22Rv1 (cell line): ENCODE measurements around the gene SHMT2.

Source experiments
- H3K27ac ChIP-seq: fragments of 450-650 bp; 2 replicates; pipeline ENCODE4 v1.5.1; 2017
- ZFX ChIP-seq: fragments of 450-650 bp; IDR thresholded peaks from 2 replicates; pipeline ENCODE4 v1.6.1; 2017; ENCODE audit warnings: antibody characterized with exemption, borderline replicate concordance
- TF ChIP-seq, protein P1 (sequence below): fragments of 450-650 bp; IDR thresholded peaks from 2 replicates; pipeline ENCODE4 v1.5.1; 2017; ENCODE audit warnings: mild to moderate bottlenecking

The SHMT2 gene

DNA sequence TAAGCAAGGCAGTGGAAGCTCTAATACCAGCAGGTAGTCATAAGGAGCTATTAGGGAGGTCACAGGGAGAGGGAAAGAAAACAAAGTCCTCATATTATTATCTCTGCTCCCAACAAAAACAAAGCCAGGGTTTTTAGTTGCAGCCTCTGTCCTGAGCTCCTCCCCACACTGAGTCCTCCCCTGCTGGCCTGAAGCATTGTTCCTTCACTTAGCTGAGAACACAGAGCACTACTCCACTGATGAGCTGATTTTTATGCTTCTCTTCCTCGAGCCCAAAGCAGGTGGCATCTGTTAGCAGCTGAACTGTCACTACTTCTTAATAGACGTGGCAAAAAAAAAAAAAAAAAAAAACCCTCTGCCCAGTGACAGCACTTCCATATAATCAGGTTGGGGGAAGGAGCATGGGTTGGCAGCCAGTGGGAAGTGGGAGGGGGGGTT is 31.9 kb downstream of the SHMT2 start:
- no peak for TF ChIP-seq ZFX
- TF ChIP-seq, protein P1, sequence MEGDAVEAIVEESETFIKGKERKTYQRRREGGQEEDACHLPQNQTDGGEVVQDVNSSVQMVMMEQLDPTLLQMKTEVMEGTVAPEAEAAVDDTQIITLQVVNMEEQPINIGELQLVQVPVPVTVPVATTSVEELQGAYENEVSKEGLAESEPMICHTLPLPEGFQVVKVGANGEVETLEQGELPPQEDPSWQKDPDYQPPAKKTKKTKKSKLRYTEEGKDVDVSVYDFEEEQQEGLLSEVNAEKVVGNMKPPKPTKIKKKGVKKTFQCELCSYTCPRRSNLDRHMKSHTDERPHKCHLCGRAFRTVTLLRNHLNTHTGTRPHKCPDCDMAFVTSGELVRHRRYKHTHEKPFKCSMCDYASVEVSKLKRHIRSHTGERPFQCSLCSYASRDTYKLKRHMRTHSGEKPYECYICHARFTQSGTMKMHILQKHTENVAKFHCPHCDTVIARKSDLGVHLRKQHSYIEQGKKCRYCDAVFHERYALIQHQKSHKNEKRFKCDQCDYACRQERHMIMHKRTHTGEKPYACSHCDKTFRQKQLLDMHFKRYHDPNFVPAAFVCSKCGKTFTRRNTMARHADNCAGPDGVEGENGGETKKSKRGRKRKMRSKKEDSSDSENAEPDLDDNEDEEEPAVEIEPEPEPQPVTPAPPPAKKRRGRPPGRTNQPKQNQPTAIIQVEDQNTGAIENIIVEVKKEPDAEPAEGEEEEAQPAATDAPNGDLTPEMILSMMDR: no peak
- no peak overlapping the region for H3K27ac ChIP-seq

DNA sequence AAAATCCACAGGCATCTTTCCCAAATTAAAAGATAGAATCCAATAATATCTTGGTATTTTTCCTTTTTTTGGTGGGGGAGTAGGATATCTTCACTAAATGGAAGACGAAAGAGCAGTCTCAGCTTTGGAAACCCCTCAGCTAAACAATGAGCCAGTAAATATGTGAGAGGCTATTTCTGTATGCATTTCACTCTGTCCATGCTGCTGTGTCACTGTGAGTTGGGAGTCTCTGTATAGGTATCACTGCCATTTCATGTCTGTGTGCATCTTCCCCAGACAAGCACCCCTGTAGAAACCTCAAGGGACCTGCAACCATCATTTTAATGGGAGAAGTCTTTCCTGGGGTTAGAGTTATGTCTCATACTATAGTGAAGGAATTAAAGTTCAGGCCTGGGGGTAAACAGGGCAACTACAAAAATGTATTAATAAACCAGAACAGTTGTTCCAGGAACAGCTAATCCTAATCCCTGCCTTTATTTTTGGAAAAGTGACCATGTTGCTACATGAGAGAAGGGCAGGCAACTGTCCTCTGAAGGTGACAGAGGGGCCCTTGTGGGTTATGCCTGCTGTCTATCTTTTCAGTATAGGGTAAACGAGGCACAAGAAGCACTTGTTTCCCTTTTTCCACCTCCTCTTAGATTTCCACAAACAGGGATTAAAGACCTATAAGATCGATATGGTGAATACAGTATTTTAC is 32.8 kb downstream of the SHMT2 start:
- H3K27ac ChIP-seq: no peak overlapping the region
- TF ChIP-seq ZFX: no peak
- TF ChIP-seq, protein P1: no peak

DNA sequence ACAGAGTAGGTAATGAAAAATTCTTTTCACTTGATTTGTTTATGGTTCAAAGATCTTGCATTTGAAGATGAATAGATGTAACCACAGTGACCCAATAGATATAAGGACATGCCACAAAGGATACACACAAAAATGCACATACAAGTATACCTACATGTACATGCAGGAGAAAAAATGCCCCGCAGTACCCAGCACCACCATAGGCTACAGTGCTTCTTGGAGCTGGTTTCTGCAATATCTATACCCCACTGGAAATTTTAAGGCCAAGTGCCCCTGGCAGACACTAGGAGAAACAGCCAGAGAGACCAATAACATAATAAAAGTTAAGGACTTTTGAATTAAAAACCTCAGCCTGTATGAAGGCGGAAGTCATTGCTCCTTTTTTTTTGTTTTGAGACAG is 33.6 kb downstream of the SHMT2 start:
- H3K27ac ChIP-seq: no peak overlapping the region
- TF ChIP-seq, protein P1: no peak
- TF ChIP-seq ZFX: no peak

DNA sequence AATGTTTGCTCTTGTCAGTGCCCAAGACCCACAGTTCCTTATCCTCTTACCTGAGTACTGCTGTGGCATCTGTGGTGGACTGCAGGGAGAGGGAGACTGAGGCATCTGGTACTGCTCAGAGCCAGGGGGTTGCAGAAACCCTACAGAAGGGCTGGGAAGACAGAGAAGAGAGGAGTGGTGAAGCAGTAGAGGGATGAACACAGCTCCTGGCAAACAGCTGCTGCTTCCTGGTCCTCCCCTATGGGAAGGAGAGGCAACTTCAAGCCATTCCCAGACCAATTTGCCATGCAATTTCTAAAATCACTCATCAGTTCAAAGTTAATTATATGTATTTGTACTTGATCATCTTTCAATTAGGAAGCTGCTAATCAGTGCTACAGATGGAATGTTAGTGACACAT is 37.2 kb downstream of the SHMT2 start:
- H3K27ac ChIP-seq: no peak overlapping the region
- TF ChIP-seq, protein P1: no peak
- TF ChIP-seq ZFX: no peak

DNA sequence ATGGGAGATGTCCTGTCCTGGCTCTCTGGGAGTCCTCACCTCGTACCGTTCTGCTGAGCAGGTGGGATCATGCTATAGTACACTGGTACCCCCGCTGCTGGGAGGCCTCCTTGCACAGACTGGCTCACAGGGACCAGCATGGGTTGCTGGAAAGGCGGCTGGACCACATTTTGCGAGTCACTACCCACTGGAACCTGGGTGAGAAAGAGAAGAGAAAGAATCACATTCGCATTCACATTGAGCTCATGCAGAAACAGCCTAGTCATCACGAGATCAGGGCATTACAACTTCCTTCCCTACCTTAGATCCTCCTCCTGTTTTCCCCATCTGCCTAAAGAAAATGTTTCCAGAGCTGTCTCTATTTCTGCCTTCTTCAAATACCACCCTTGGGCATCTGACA is 38.8 kb downstream of the SHMT2 start:
- no peak overlapping the region for H3K27ac ChIP-seq
- TF ChIP-seq, protein P1: no peak

DNA sequence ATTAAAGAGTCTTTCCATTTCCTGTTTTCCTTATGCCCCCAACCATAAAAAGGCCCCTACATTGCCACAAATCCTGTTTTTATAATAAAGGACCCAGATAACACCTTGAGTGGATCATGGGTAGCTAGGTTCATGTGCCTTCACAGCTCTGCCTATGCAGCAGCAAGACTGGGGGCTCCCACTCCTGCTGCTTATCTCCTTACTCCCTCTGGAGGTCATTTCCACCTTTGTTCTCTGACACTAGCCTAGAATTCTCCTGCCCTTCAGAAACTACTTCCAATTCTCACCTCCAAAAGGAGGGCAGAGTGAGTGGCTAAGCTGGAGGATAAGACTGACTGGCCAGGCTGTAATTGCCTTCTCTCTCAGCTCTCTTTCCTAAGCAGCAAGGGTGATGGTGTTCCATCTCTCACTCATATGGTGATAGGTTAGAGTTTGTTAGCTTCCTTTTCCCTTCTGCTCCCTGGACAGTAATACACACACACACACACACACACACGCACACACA is 41.5 kb downstream of the SHMT2 start:
- H3K27ac ChIP-seq: no peak overlapping the region
- TF ChIP-seq, protein P1: no peak; the same call in 1 of the 2 replicates
- TF ChIP-seq ZFX: no peak

DNA sequence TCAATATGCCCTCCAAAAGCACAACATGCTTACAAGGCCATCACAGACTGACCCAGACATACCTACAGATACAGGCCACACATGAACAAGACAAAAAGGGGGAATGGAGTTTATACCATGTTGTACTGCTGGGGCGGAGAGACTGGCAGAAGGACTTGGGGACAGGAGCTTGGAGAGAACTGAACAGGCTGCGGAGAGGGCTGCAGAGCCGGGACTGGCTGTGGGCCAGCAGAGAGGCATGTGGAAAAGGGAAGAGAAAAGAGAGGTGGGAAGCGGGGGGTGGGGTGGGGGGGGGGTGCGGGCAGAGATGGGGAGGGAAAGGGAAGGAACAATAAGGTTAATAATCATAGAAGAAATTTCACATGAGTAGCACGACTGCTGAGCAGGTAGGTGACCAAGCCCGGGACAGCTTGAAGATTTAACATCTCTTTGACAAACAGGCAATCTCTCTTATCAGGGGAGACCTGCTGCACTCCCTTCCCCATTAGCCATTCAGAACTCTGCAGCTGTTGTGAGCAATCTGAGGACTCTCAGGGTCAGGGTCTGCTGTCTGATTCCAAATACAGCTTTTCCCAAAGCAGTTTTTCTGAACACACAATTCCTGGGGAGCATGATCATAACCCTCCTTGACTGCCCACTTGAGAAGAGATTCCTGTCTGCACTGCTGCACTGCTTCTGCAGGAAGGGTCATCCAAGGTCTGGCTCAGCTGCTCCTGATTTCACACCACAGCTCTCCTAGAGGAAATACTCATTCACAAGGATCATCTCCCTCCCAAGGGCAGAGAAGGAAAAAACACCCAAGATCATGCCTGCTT is 43.0 kb downstream of the SHMT2 start:
- peak overlapping the region; percentile 45 for H3K27ac ChIP-seq
- TF ChIP-seq, protein P1: no peak
- no peak for TF ChIP-seq ZFX
